PC-3 (cell line): ENCODE measurements around the gene FBXO10. TPM values are rescaled to one million over a fixed set of nuclear protein-coding genes. Genes with fewer than 3 reads are reported as not detected.

Source experiments
- ATAC-seq: fragments of 200-7000 bp; cut with Tn5 transposase; 2 replicates; pipeline ENCODE4 v1.9.1; 2020; ENCODE audit warnings: mild to moderate bottlenecking, moderate library complexity
- BruUV-seq: library from RNA; stranded (reverse); fragments of 400-500 nt; replicated peaks from 2 replicates; lab custom pipeline; 2021; lab: Mats Ljungman, UMichigan
- CTCF ChIA-PET: fragments of 300-600 bp; sonication (Branson Sonifier 250); formaldehyde crosslinking; loops from one replicate; lab custom pipeline; 2022; ENCODE audit warnings: antibody characterized with exemption; lab: Charles Lee
- POLR2A ChIA-PET: fragments of 300-600 bp; sonication (Branson Sonifier 250); formaldehyde crosslinking; loops from one replicate; lab custom pipeline; 2022; ENCODE audit warnings: antibody characterized with exemption; ENCODE audit not compliant: unreplicated experiment; lab: Charles Lee
- DNase-seq: peaks from one replicate; pipeline ENCODE4 v3.0.0-alpha.2; 2015
- H2AFZ ChIP-seq: fragments of 300-600 bp; sonication (generic); 2 replicates; pipeline ENCODE4 v1.6.0; 2016; ENCODE audit warnings: antibody characterized with exemption, low read length
- H3F3A ChIP-seq: fragments of 300-600 bp; sonication (generic); one replicate; pipeline ENCODE4 v1.6.0; 2017; ENCODE audit warnings: antibody characterized with exemption, low read length, control low read depth, mild to moderate bottlenecking; ENCODE audit not compliant: unreplicated experiment
- H3K27ac ChIP-seq: fragments of 300-600 bp; sonication (generic); 2 replicates; pipeline ENCODE4 v1.5.1; 2016; ENCODE audit warnings: mild to moderate bottlenecking, low read length
- H3K27me3 ChIP-seq: fragments of 300-600 bp; sonication (generic); 2 replicates; pipeline ENCODE4 v1.6.1; 2016; ENCODE audit warnings: low read length, mixed read lengths
- H3K36me3 ChIP-seq: fragments of 300-600 bp; sonication (generic); 2 replicates; pipeline ENCODE4 v1.6.1; 2016; ENCODE audit warnings: low read depth, mixed run types, low read length, mixed read lengths
- H3K4me1 ChIP-seq: fragments of 300-600 bp; sonication (generic); 2 replicates; pipeline ENCODE4 v1.5.1; 2016; ENCODE audit warnings: low read length; ENCODE audit not compliant: insufficient read depth
- H3K4me2 ChIP-seq: fragments of 300-600 bp; sonication (generic); 2 replicates; pipeline ENCODE4 v1.6.0; 2016; ENCODE audit warnings: low read length
- H3K4me3 ChIP-seq: fragments of 300-600 bp; sonication (generic); 2 replicates; pipeline ENCODE4 v1.5.1; 2016; ENCODE audit warnings: mild to moderate bottlenecking, low read length, mixed read lengths
- H3K79me2 ChIP-seq: fragments of 300-600 bp; sonication (generic); 2 replicates; pipeline ENCODE4 v1.6.1; 2017; ENCODE audit warnings: low read length, mixed read lengths
- H3K9ac ChIP-seq: fragments of 300-600 bp; sonication (generic); 2 replicates; pipeline ENCODE4 v1.6.0; 2016; ENCODE audit warnings: mild to moderate bottlenecking, low read length
- H3K9me2 ChIP-seq: fragments of 300-600 bp; sonication (generic); replicated peaks from 2 replicates; pipeline ENCODE4 v1.6.1; 2016; ENCODE audit warnings: mixed run types, low read length, mixed read lengths
- H3K9me3 ChIP-seq: fragments of 300-600 bp; sonication (generic); 2 replicates; pipeline ENCODE4 v1.6.1; 2016; ENCODE audit warnings: low read length, mixed read lengths
- H4K20me1 ChIP-seq: fragments of 300-600 bp; sonication (generic); 2 replicates; pipeline ENCODE4 v1.6.1; 2016; ENCODE audit warnings: low read length, mixed read lengths
- CTCF ChIP-seq: fragments of 300-600 bp; sonication (generic); conservative IDR thresholded peaks from 2 replicates; pipeline ENCODE4 v1.5.1; 2017; ENCODE audit warnings: antibody characterized with exemption, low read depth, mild to moderate bottlenecking, low read length
- EZH2 ChIP-seq: fragments of 300-600 bp; sonication (generic); IDR thresholded peaks from one replicate; pipeline ENCODE4 v1.6.1; 2017; ENCODE audit warnings: antibody characterized with exemption, mild to moderate bottlenecking, low read length; ENCODE audit not compliant: unreplicated experiment
- EZH2phosphoT487 ChIP-seq: fragments of 300-600 bp; sonication (generic); IDR thresholded peaks from 2 replicates; pipeline ENCODE4 v1.6.1; 2018; ENCODE audit warnings: mild to moderate bottlenecking, antibody characterized with exemption, low read length, borderline replicate concordance
- intact Hi-C: fragments of 100-400 bp; cut with micrococcal nuclease; formaldehyde crosslinking; loops from 2 replicates; pipeline ENCODE4 v1.9.0; 2023
- total RNA-seq: library from RNA; depleted of rRNA; stranded (reverse); fragments of >200 nt; gene quantifications from 2 replicates; pipeline ENCODE4 v1.2.3, GENCODE V29; 2014

The FBXO10 gene
- total RNA-seq, 1 experiment from 2014 or later, result 2.6 TPM

- Histone ChIP-seq H3K36me3 (no peaks in the 10 kb centered on the region), H3K4me1 (peaks cover 5% of the 10 kb centered on the region; the same call in 1 of the 2 replicates), H3F3A (no peaks in the 10 kb centered on the region), H3K9me2 (no peaks in the 10 kb centered on the region), H3K9ac (no peak overlapping the region), H3K4me3 (no peak overlapping the region), H3K27me3 (no peaks in the 10 kb centered on the region), H3K27ac (no peak overlapping the region), H3K79me2 (peaks cover 11% of the 10 kb centered on the region), H4K20me1 (no peaks in the 10 kb centered on the region), H3K4me2 (no peak overlapping the region), H2AFZ (no peak overlapping the region), H3K9me3 (no peaks in the 10 kb centered on the region)
- peak; percentile 22 for DNase-seq
- no peak for TF ChIP-seq EZH2
- TF ChIP-seq CTCF, result no peak
- TF ChIP-seq EZH2phosphoT487, result no peak
- intact Hi-C loops, result no loop called here
- BruUV-seq, result no TSS peak
- POLR2A ChIA-PET, result no interaction called here
- ATAC-seq, result no peak
- CTCF ChIA-PET, result no interaction called here
These were observed 20.3 kb upstream of the FBXO10 start for GRCh38 chr9:37596504-37596903.

GRCh38 chr9:37593883-37594448, 17.8 kb upstream of the FBXO10 start:
- DNase-seq, result no peak
- TF ChIP-seq EZH2phosphoT487, result no peak
- no peak for TF ChIP-seq CTCF
- TF ChIP-seq EZH2, result no peak
- intact Hi-C loops, result no loop called here
- no TSS peak for BruUV-seq
- ChIA-PET POLR2A (no interaction called here), CTCF (no interaction called here)
- Histone ChIP-seq H2AFZ (peak overlapping the region; percentile 56; the same call in 1 of the 2 replicates), H4K20me1 (peaks cover 24% of the 10 kb centered on the region), H3K36me3 (peaks cover 2% of the 10 kb centered on the region; the same call in 1 of the 2 replicates), H3K9ac (no peak overlapping the region), H3K27ac (no peak overlapping the region), H3K4me3 (no peak overlapping the region), H3K4me2 (peak overlapping the region; percentile 81), H3F3A (no peaks in the 10 kb centered on the region), H3K79me2 (peaks cover 36% of the 10 kb centered on the region), H3K9me3 (no peaks in the 10 kb centered on the region), H3K4me1 (peaks cover 19% of the 10 kb centered on the region), H3K27me3 (no peaks in the 10 kb centered on the region), H3K9me2 (no peaks in the 10 kb centered on the region)
- no peak for ATAC-seq
